Small intestine (tissue), 7 donors: ENCODE data around the gene GPC3. TPM values are rescaled to one million over a fixed set of nuclear protein-coding genes. Genes with fewer than 3 reads are reported as not detected.

ENCODE experiments used
- DNase-seq, 2 donors: peaks; one replicate each; pipeline versions ENCODE4 v3.0.0 to v3.0.0-alpha.2; 2013
- FAIRE-seq: peaks from 2 replicates; lab custom pipeline; 2012; peaks lifted over from hg19 to GRCh38; lab: Jason Lieb, UNC
- H3K27ac ChIP-seq, 3 donors: one replicate each; pipeline ENCODE4 v1.5.1; 2013; ENCODE audit warnings: low read length in 2 of 3, mild to moderate bottlenecking in 2 of 3, control low read depth in 1 of 3, inconsistent platforms in 1 of 3, low read depth in 1 of 3, moderate library complexity in 1 of 3
- H3K27me3 ChIP-seq, 3 donors: one replicate each; pipeline ENCODE4 v1.6.1; 2013; ENCODE audit warnings: low read length in 3 of 3, inconsistent platforms in 1 of 3; ENCODE audit not compliant: control insufficient read depth in 3 of 3, insufficient read depth in 3 of 3
- H3K36me3 ChIP-seq, 3 donors: one replicate each; pipeline ENCODE4 v1.6.1; 2013; ENCODE audit warnings: low read length in 3 of 3, inconsistent platforms in 1 of 3, low read depth in 1 of 3, mild to moderate bottlenecking in 1 of 3, moderate library complexity in 1 of 3; ENCODE audit not compliant: control insufficient read depth in 3 of 3, insufficient read depth in 2 of 3
- H3K4me1 ChIP-seq, 3 donors: one replicate each; pipeline ENCODE4 v1.6.1; 2013; ENCODE audit warnings: low read length in 2 of 3, inconsistent platforms in 1 of 3, low read depth in 1 of 3, mild to moderate bottlenecking in 1 of 3, moderate library complexity in 1 of 3; ENCODE audit not compliant: control insufficient read depth in 3 of 3, insufficient read depth in 2 of 3
- H3K4me3 ChIP-seq, 3 donors: one replicate each; pipeline ENCODE4 v1.5.1; 2013; ENCODE audit warnings: low read length in 3 of 3, control low read depth in 1 of 3, inconsistent platforms in 1 of 3, low read depth in 1 of 3, mild to moderate bottlenecking in 1 of 3, moderate library complexity in 1 of 3
- H3K9me3 ChIP-seq, 2 donors: one replicate each; pipeline ENCODE4 v1.6.1; 2013; ENCODE audit warnings: low read depth in 1 of 2, low read length in 1 of 2; ENCODE audit not compliant: control insufficient read depth in 2 of 2, insufficient read depth in 1 of 2
- WGBS, 3 donors: extraction: QIAGEN DNeasy Blood & Tissue Kit; methylation state at CpG; one replicate each; pipeline ENCODE4 v1.1.7; 2013; 5-methylcytosine and 5-hydroxymethylcytosine counted together
- polyA plus RNA-seq, 4 donors: library from polyadenylated mRNA; stranded (reverse) in 3 of 4; unstranded in 1 of 4; fragments of 200-250 nt in 3 of 4; fragments of 120-200 nt in 1 of 4; gene quantifications; one replicate each; pipeline versions ENCODE4 v1.2.1 to v1.2.3, GENCODE V29; 2013
- donor health status: healthy with polysubstance abuse.
- donor health status: control.
- donor health status: control.
- donor health status: Bipolar disorder and iron deficiency.
- donor health status: healthy.

Gene GPC3
- polyA plus RNA-seq, 4 donors = 14.3 to 186 TPM; not detected in 2

DNA sequence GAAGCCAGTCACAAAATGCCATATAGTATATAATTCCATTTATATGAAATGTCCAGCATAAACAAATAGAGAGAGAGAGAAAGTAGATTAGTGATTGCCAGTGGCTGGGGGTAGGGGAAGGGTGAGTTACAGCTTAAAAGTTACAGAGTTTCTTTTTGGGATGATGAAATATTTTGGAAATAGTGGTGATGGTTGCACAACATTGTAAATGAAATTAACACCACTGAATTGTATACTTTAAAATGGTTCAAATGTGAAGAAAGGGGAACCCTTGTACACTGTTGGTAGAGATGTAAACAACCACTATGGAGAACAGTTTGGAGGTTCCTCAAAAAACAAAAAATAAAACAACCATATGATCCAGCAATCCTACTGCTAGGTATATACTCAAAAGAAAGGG, 439.0 kb downstream of the GPC3 start:
- no peak for FAIRE-seq
- no peaks in the 10 kb centered on the region for H3K27me3 ChIP-seq

DNA sequence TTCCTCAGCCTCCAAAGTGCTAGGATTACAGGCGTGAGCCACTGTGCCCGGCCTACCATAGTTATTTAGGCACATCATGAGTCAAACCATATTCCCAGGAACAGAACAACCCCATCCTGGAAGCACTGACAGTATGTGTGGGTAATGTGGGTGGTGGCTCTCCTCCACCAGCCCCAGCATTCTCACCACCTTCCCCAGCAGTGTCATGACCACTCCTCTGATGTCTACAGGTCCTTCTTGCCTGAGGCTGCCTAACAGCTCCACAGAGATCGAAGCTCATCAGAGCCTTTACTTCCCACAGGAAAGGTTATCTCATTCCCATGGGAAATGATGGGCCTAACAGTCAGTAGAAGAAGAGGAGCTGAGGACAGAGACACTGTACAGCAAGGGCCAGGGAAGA, 440.6 kb downstream of the GPC3 start:
- FAIRE-seq = no peak
- Histone ChIP-seq H3K36me3 (no peaks in the 10 kb centered on the region), H3K9me3 (no peaks in the 10 kb centered on the region), H3K4me1 (no peaks in the 10 kb centered on the region), H3K27me3 (no peaks in the 10 kb centered on the region), H3K4me3 (no peak overlapping the region), H3K27ac (no peak overlapping the region)
- no peak for DNase-seq
- WGBS, 3 donors = 89 to 97% (median 95%) methylated on average over 3 of the region's 3 CpGs

More for the DNA sequence above, 439.0 kb downstream of the GPC3 start:
- H3K36me3 ChIP-seq = no peaks in the 10 kb centered on the region
- DNase-seq = no peak
- H3K27ac ChIP-seq = no peak overlapping the region
- H3K4me1 ChIP-seq = no peaks in the 10 kb centered on the region
- no peaks in the 10 kb centered on the region for H3K9me3 ChIP-seq
- H3K4me3 ChIP-seq = no peak overlapping the region

DNA sequence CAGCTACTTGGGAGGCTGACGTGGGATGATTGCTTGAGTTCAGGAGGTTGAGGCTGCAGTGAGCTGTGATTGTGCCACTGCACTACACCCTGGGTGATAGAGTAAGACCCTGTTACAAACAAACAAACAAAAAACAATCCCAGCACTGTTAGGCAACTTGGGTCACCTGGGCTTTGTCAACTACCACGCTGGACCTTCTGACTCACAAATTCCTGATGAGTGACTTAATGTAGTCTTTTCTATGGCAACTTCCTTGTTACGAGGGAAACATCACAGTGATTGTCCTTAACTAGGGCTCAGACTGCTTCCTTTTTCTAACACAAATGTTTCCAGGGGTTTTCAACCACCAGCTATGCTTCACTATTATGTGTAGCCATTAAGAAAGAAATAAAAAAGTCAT, 441.3 kb downstream of the GPC3 start:
- H3K27me3 ChIP-seq = no peaks in the 10 kb centered on the region
- H3K27ac ChIP-seq = peak overlapping the region in 2 of 3 donors; percentile 1 to 38
- H3K4me3 ChIP-seq = no peak overlapping the region
- H3K4me1 ChIP-seq = no peaks in the 10 kb centered on the region
- DNase-seq = peak; percentile 34 to 44
- FAIRE-seq = no peak
- H3K36me3 ChIP-seq = no peaks in the 10 kb centered on the region
- H3K9me3 ChIP-seq = no peaks in the 10 kb centered on the region
- 45 to 56% (median 50%) methylated on average over 3 of the region's 3 CpGs for WGBS, 3 donors

DNA sequence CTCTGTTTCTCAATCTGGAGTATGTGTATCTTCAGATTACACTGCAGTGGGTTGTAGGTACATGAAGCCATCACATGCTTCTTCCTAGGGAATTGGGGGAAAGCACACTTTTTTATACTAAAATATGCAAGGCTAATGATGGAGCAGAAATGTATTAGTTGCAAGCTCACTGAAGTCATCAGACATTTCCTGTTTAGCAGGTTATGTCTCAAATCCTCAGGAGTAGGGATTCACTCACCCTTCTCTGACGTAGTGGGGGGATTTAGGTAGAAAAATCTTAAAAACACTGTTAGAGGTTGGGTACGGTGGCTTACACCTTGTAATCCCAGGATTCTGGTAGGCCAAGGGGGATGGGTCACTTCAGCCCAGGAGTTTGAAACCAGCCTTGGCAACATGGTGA, 441.7 kb downstream of the GPC3 start:
- DNase-seq (no peak), FAIRE-seq (no peak)
- Histone ChIP-seq H3K36me3 (no peaks in the 10 kb centered on the region), H3K9me3 (no peaks in the 10 kb centered on the region), H3K4me1 (no peaks in the 10 kb centered on the region), H3K4me3 (no peak overlapping the region), H3K27me3 (no peaks in the 10 kb centered on the region), H3K27ac (peak overlapping the region in 1 of 3 donors; percentile 38)
- WGBS, 3 donors = 76 to 90% (median 79%) methylated on average over 2 of the region's 2 CpGs

DNA sequence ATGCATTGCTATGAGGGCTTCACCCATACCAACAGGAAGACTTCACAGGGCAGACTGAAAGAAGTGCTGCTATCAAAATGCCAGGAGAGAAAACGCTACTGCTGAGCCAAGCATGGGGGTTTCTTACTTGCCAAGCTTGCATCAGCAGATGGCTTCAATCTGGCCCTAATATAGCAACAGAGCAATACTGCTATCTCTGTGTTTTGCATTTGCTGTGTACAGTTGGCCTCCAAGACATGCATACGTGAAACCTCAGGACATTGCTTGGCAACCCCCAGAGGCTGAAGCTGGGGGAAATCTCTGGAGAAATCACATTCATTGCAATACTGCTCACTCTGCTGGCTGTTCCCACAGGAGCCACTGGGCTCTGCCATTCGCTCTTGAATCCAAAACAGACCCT, 442.9 kb downstream of the GPC3 start:
- WGBS, 3 donors = 60 to 83% (median 61%) methylated on average over 3 of the region's 3 CpGs
- no peak overlapping the region for H3K4me3 ChIP-seq
- H3K36me3 ChIP-seq = no peaks in the 10 kb centered on the region
- no peak overlapping the region for H3K27ac ChIP-seq
- H3K9me3 ChIP-seq = no peaks in the 10 kb centered on the region
- no peak for DNase-seq
- H3K4me1 ChIP-seq = no peaks in the 10 kb centered on the region
- FAIRE-seq = no peak
- no peaks in the 10 kb centered on the region for H3K27me3 ChIP-seq

DNA sequence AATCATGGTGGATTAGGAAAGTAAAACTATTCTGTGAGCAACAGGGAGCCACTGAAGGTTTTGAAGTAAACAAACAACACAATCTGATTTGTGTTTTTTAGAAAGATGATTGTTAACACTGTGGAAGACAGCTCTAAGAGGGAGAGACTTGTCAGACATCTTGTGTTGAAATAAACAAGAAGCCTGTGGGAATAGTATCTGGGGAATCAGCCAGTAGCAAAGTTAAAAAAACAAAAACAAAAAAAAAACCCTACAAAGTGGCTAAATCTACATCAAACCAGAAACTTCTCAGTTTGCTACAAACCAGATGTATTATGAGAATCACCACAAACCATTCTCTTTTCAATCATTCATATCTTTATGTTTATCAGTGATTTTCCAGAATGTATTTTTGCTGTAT, 444.4 kb downstream of the GPC3 start:
- Histone ChIP-seq H3K9me3 (no peaks in the 10 kb centered on the region), H3K4me1 (no peaks in the 10 kb centered on the region), H3K4me3 (no peak overlapping the region), H3K27ac (no peak overlapping the region), H3K36me3 (no peaks in the 10 kb centered on the region), H3K27me3 (no peaks in the 10 kb centered on the region)
- DNase-seq = no peak
- FAIRE-seq = no peak

DNA sequence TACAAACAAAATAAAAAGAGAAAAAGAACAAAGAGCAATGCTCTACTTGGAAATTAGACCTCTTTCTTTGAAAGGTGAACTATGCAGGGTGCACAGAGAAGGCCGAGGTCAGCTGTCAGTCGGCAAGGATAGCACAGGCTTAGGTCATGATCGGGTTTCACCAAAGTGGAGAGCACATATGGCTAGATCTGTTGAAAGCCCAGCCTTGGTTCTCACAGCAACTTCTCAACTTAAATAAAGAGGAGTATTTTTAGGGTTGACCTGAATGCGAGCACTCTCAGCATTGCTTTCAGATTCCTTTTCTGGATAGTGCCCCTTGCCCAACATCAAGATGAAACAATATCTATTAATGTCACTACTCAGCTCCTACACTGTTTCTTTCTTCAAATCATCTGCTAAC, 447.2 kb downstream of the GPC3 start:
- FAIRE-seq (no peak), DNase-seq (no peak)
- no peak overlapping the region for H3K27ac ChIP-seq
- no peaks in the 10 kb centered on the region for H3K27me3 ChIP-seq
- WGBS, 3 donors = 79 to 91% (median 85%) methylated on average over 4 of the region's 4 CpGs
- no peaks in the 10 kb centered on the region for H3K9me3 ChIP-seq
- no peaks in the 10 kb centered on the region for H3K4me1 ChIP-seq
- no peak overlapping the region for H3K4me3 ChIP-seq
- no peaks in the 10 kb centered on the region for H3K36me3 ChIP-seq

DNA sequence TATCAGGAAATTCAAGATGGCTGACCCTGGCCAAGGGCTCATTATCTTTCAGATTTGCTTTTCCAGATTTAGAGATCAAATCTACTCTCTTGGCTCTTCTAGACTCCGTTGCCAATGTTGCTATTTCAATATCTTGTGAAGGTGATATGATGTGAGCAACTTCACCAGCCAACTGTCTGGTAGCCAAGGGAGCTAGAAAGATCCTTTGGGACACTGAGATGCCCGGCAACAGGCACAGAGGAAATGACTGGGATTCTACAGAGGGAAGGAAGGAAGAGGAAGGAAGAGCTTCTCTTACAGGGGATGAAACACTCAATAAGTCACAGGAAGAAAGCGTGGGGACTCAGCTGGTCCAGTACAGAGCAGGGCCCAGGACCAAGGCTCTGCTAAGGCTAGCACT, 448.3 kb downstream of the GPC3 start:
- H3K27ac ChIP-seq = no peak overlapping the region
- H3K4me1 ChIP-seq = no peaks in the 10 kb centered on the region
- DNase-seq (no peak), FAIRE-seq (no peak)
- H3K9me3 ChIP-seq = no peaks in the 10 kb centered on the region
- WGBS, 3 donors = 63 to 84% (median 81%) methylated on average over 3 of the region's 3 CpGs
- no peaks in the 10 kb centered on the region for H3K27me3 ChIP-seq
- no peaks in the 10 kb centered on the region for H3K36me3 ChIP-seq
- H3K4me3 ChIP-seq = no peak overlapping the region

DNA sequence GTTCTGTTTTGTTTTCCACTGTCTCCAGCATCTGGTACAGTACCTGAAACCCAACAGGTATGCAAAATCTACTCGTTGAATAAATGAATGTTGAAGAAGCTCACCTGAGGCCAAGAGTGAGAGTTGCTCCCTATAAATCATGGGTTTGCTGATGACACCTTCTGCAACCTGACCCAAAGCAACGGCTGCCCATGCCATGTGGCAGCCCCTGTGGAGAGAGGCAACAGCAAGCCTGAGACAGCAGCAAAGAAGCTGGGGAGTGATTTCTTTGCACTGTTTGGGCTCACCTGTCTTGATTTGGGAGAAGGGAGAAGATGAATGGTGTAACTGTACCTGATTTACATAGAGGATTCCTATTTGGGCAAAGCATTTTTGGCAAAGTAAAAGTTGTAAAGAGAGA, 450.3 kb downstream of the GPC3 start:
- no peaks in the 10 kb centered on the region for H3K4me1 ChIP-seq
- H3K36me3 ChIP-seq = no peaks in the 10 kb centered on the region
- no peaks in the 10 kb centered on the region for H3K27me3 ChIP-seq
- WGBS, 3 donors = 76 to 82% (median 77%) methylated on average over 2 of the region's 2 CpGs
- no peak for DNase-seq
- no peak overlapping the region for H3K4me3 ChIP-seq
- H3K9me3 ChIP-seq = no peaks in the 10 kb centered on the region
- no peak for FAIRE-seq
- no peak overlapping the region for H3K27ac ChIP-seq
